Suprapubic skin (tissue), 4 donors: ENCODE measurements around the gene POLR2I.

Experiments
- CTCF ChIP-seq, 2 donors: fragments of 200-600 bp in 1 of 2; fragments of 450-650 bp in 1 of 2; sonication (generic) in 1 of 2; IDR thresholded peaks; one replicate each; pipeline ENCODE4 v1.5.1; 2016 to 2019; ENCODE audit warnings: antibody characterized with exemption in 2 of 2, mild to moderate bottlenecking in 1 of 2, moderate library complexity in 1 of 2
- POLR2A ChIP-seq, 2 donors: fragments of 450-650 bp; IDR thresholded peaks; one replicate each; pipeline ENCODE4 v1.6.1; 2017; ENCODE audit warnings: antibody characterized with exemption in 2 of 2, mild to moderate bottlenecking in 2 of 2, moderate library complexity in 2 of 2
- POLR2AphosphoS5 ChIP-seq, 3 donors: sonication (generic); formaldehyde crosslinking; IDR thresholded peaks; one replicate each; pipeline ENCODE4 v1.6.1; 2017; ENCODE audit warnings: antibody characterized with exemption in 3 of 3

GRCh38 chr19:36093146-36093662, 21.5 kb downstream of the POLR2I start:
- TF ChIP-seq CTCF (IDR thresholded peaks at IDR 0.05) (no peak), POLR2A (IDR thresholded peaks at IDR 0.05) (no peak), POLR2AphosphoS5 (IDR thresholded peaks at IDR 0.05) (no peak)
